B cell (primary cell): ENCODE data around the gene POMT1. TPM values are rescaled to one million over a fixed set of nuclear protein-coding genes. Genes with fewer than 3 reads are reported as not detected.

Experiments used
- ATAC-seq: fragments of 200-7000 bp; cut with Tn5 transposase; one replicate; pipeline ENCODE4 v1.10.0; 2021; ENCODE audit warnings: low read depth, mild to moderate bottlenecking, moderate number of reproducible peaks, moderate library complexity
- CTCF ChIA-PET: fragments of 350-600 bp; sonication (Branson Sonifier 250); formaldehyde crosslinking; loops from one replicate; lab custom pipeline; 2021; ENCODE audit warnings: antibody characterized with exemption, inconsistent platforms; lab: Charles Lee
- POLR2A ChIA-PET: fragments of 350-600 bp; sonication (Branson Sonifier 250); formaldehyde crosslinking; loops from one replicate; lab custom pipeline; 2021; ENCODE audit warnings: antibody characterized with exemption; lab: Charles Lee
- DNase-seq: peaks from one replicate; pipeline ENCODE4 v3.0.0; 2013
- H2AFZ ChIP-seq: 2 replicates; pipeline ENCODE4 v1.6.1; 2012; ENCODE audit warnings: mild to moderate bottlenecking, low read depth, low read length; ENCODE audit not compliant: insufficient read depth, poor library complexity, severe bottlenecking
- H3K27ac ChIP-seq, 2 donors: 1 replicate in 1 of 2; 2 replicates in 1 of 2; pipeline ENCODE4 v1.5.1; 2012 to 2013; ENCODE audit warnings: low read length in 2 of 2, mild to moderate bottlenecking in 2 of 2, moderate library complexity in 1 of 2
- H3K27me3 ChIP-seq, 4 experiments: fragments of 200-600 bp in 1 of 4; sonication (generic) in 1 of 4; replicated peaks in 1 of 4; 1 replicate in 2 of 4; 2 replicates in 2 of 4; pipeline versions ENCODE4 v1.6.1 to v1.7.0; 2013 to 2016; ENCODE audit warnings: low read length in 3 of 4, mild to moderate bottlenecking in 2 of 4, mixed read lengths in 1 of 4, moderate library complexity in 1 of 4; ENCODE audit not compliant: insufficient read depth in 4 of 4, control insufficient read depth in 3 of 4; ENCODE audit errors: control extremely low read depth in 1 of 4
- H3K36me3 ChIP-seq, 2 experiments: replicated peaks in 1 of 2; 1 replicate in 1 of 2; 2 replicates in 1 of 2; pipeline versions ENCODE4 v1.6.1 to v1.7.1; 2013; ENCODE audit warnings: low read length in 1 of 2; ENCODE audit not compliant: insufficient read depth in 2 of 2, control insufficient read depth in 1 of 2; ENCODE audit errors: control extremely low read depth in 1 of 2, extremely low read depth in 1 of 2
- H3K4me1 ChIP-seq, 2 donors: fragments of 200-600 bp in 1 of 2; sonication (generic) in 1 of 2; 1 replicate in 1 of 2; 2 replicates in 1 of 2; pipeline versions ENCODE4 v1.5.1 to v1.6.1; 2013 to 2017; ENCODE audit warnings: low read length in 2 of 2; ENCODE audit not compliant: control insufficient read depth in 2 of 2, insufficient read depth in 2 of 2
- H3K4me2 ChIP-seq: replicated peaks from 2 replicates; pipeline ENCODE3; 2012; ENCODE audit warnings: mild to moderate bottlenecking, low read depth, low read length; ENCODE audit not compliant: poor library complexity, severe bottlenecking
- H3K4me3 ChIP-seq, 5 experiments: fragments of 200-600 bp in 1 of 5; sonication (generic) in 1 of 5; 1 replicate in 3 of 5; 2 replicates in 2 of 5; pipeline versions ENCODE4 v1.5.1 to v1.7.0; 2011 to 2016; ENCODE audit warnings: low read length in 4 of 5, mild to moderate bottlenecking in 4 of 5, low read depth in 2 of 5, control low read depth in 1 of 5, moderate library complexity in 1 of 5; ENCODE audit not compliant: insufficient read depth in 1 of 5; ENCODE audit errors: control extremely low read depth in 1 of 5, extremely low read depth in 1 of 5
- H3K79me2 ChIP-seq: fragments of 200-600 bp; sonication (generic); one replicate; pipeline ENCODE4 v1.6.0; 2016; ENCODE audit warnings: low read length; ENCODE audit not compliant: control insufficient read depth, insufficient read depth
- H3K9ac ChIP-seq: fragments of 200-600 bp; sonication (generic); 2 replicates; pipeline ENCODE4 v1.6.1; 2017; ENCODE audit warnings: mild to moderate bottlenecking, low read length, moderate library complexity
- H3K9me3 ChIP-seq, 3 donors: one replicate each; pipeline versions ENCODE4 v1.6.1 to v1.7.1; 2013; ENCODE audit warnings: low read length in 2 of 3; ENCODE audit not compliant: control insufficient read depth in 2 of 3, insufficient read depth in 1 of 3; ENCODE audit errors: control extremely low read depth in 1 of 3
- H4K20me1 ChIP-seq: 2 replicates; pipeline ENCODE4 v1.6.0; 2012; ENCODE audit warnings: mild to moderate bottlenecking, low read length; ENCODE audit not compliant: insufficient read depth, control insufficient read depth, poor library complexity, severe bottlenecking
- H3K27ac Mint-ChIP-seq: one replicate; pipeline ENCODE4 v1.8.0; 2021; ENCODE audit warnings: mixed read lengths
- H3K27me3 Mint-ChIP-seq: one replicate; pipeline ENCODE4 v1.8.0; 2021; ENCODE audit warnings: mixed read lengths
- H3K4me1 Mint-ChIP-seq: one replicate; pipeline ENCODE4 v1.8.0; 2021; ENCODE audit warnings: mixed read lengths
- H3K4me3 Mint-ChIP-seq: one replicate; pipeline ENCODE4 v1.8.0; 2021; ENCODE audit warnings: mixed read lengths
- H3K9me3 Mint-ChIP-seq: one replicate; pipeline ENCODE4 v1.8.0; 2022; ENCODE audit warnings: mixed read lengths; ENCODE audit not compliant: insufficient read depth
- CTCF ChIP-seq: fragments of 200-600 bp; IDR thresholded peaks from one replicate; pipeline ENCODE4 v1.8.0; 2022; ENCODE audit warnings: antibody characterized with exemption, mild to moderate bottlenecking
- EZH2 ChIP-seq: IDR thresholded peaks from 2 replicates; pipeline ENCODE4 v1.6.1; 2012; ENCODE audit warnings: borderline replicate concordance, low read depth, mild to moderate bottlenecking, moderate library complexity, low read length; ENCODE audit not compliant: insufficient read depth, poor library complexity, severe bottlenecking
- WGBS: methylation state at CpG from one replicate; pipeline ENCODE4 v1.1.5; 2013; ENCODE audit warnings: missing lambda C conversion rate; ENCODE audit not compliant: insufficient coverage; 5-methylcytosine and 5-hydroxymethylcytosine counted together
- intact Hi-C: fragments of 100-400 bp; cut with micrococcal nuclease; formaldehyde crosslinking; loops from one replicate; pipeline ENCODE4 v1.10.0; 2022
- polyA plus RNA-seq: library from polyadenylated mRNA; depleted of rRNA; stranded (reverse); fragments of >200 nt; gene quantifications from 2 replicates; pipeline ENCODE4 v1.2.3, GENCODE V29; 2012
- total RNA-seq, 2 donors: library from RNA; stranded (reverse); fragments of 120-200 nt in 1 of 2; gene quantifications; 1 replicate in 1 of 2; 2 replicates in 1 of 2; pipeline versions ENCODE4 v1.2.3 to v1.2.4, GENCODE V29; 2013 to 2022

The POMT1 gene
- total and polyA plus RNA-seq, 2 donors (not counting 1 experiment from before 2014, with no cell fraction given), result 41.9 to 42.0 TPM

GRCh38 chr9:131461166-131461565 lies 41.6 kb upstream of the POMT1 start:
- no peak overlapping the region for H3K4me2 ChIP-seq
- no peaks in the 10 kb centered on the region for H3K4me1 ChIP-seq
- WGBS, result no CpG with 5 or more reads among the region's 1 CpG
- no peak overlapping the region for H3K9ac ChIP-seq
- Mint-ChIP-seq H3K27ac (no peak overlapping the region), H3K9me3 (no peaks in the 10 kb centered on the region), H3K4me1 (no peaks in the 10 kb centered on the region), H3K27me3 (no peaks in the 10 kb centered on the region), H3K4me3 (no peak overlapping the region)
- H3K4me3 ChIP-seq, result no peak overlapping the region
- intact Hi-C loops, result no loop called here
- no peak overlapping the region for H3K27ac ChIP-seq
- POLR2A ChIA-PET, result no interaction called here
- H2AFZ ChIP-seq, result no peak overlapping the region
- ATAC-seq (no peak), DNase-seq (no peak)
- TF ChIP-seq CTCF (no peak), EZH2 (no peak)
- H3K9me3 ChIP-seq, result no peaks in the 10 kb centered on the region
- no peaks in the 10 kb centered on the region for H3K27me3 ChIP-seq
- H3K36me3 ChIP-seq, result peaks cover 4 to 83% of the 10 kb centered on the region in 2 experiments
- peaks cover 43% of the 10 kb centered on the region for H4K20me1 ChIP-seq
- CTCF ChIA-PET, result no interaction called here
- H3K79me2 ChIP-seq, result peaks cover 67% of the 10 kb centered on the region

DNA sequence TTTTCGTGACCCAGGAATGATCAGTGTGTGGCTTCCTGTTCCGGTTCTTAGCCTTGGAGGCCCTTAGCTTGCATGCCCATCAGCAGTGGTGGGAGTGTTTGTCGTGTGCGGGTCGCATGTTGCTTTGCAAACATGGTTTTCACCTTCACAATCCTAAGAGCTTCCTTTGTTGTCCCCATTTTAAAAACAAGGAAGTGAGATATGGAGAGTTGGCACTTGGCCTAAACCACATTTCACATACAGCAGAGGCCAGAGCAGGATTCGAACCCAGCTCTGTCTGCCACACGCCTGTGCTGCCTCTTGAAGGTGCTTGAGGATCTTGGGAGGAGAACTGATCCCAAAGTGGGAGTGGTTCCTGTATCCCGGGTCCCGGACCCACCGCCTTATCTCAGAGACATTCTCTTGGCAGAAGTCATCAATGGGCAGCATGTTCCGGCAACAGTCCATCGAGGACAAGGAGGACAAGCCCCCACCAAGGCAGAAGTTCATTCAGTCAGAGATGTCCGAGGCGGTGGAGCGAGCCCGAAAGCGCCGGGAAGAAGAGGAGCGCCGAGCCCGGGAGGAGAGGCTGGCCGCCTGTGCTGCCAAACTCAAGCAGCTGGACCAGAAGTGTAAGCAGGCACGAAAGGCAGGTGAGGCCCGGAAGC lies 38.2 kb upstream of the POMT1 start:
- no peak overlapping the region for H3K27ac Mint-ChIP-seq

More for the DNA sequence above, 38.2 kb upstream of the POMT1 start:
- no peaks in the 10 kb centered on the region for H3K27me3 Mint-ChIP-seq
- TF ChIP-seq CTCF (no peak), EZH2 (no peak)
- H3K4me2 ChIP-seq, result no peak overlapping the region
- DNase-seq (no peak), ATAC-seq (no peak)
- peaks cover 63% of the 10 kb centered on the region for H4K20me1 ChIP-seq
- H3K4me1 Mint-ChIP-seq, result no peaks in the 10 kb centered on the region
- intact Hi-C loops, result no loop called here
- no peak overlapping the region for H3K4me3 ChIP-seq
- no peak overlapping the region for H3K27ac ChIP-seq
- no peak overlapping the region for H2AFZ ChIP-seq
- ChIA-PET CTCF (interaction anchor here (1.5 kb wide), 1 partner anchor 14 kb away, joined by 3 read pairs; no protein-coding TSS in a partner anchor), POLR2A (interaction anchor here (0.6 kb wide), 1 partner anchor 90 kb away, joined by 4 read pairs; no protein-coding TSS in a partner anchor)
- peaks cover 75% of the 10 kb centered on the region for H3K79me2 ChIP-seq
- H3K9ac ChIP-seq, result no peak overlapping the region
- peaks cover 5 to 83% of the 10 kb centered on the region in 2 experiments for H3K36me3 ChIP-seq
- no peak overlapping the region for H3K4me3 Mint-ChIP-seq
- 99% methylated on average over 21 of the region's 24 CpGs for WGBS
- no peaks in the 10 kb centered on the region for H3K9me3 Mint-ChIP-seq
- H3K9me3 ChIP-seq, result no peaks in the 10 kb centered on the region
- H3K4me1 ChIP-seq, result no peaks in the 10 kb centered on the region
- no peaks in the 10 kb centered on the region for H3K27me3 ChIP-seq
